Body of pancreas (tissue), 4 donors: ENCODE results near the gene IQSEC1. TPM values are rescaled to one million over a fixed set of nuclear protein-coding genes. Genes with fewer than 3 reads are reported as not detected.

Experiments used
- ATAC-seq: fragments of 150-250 bp; one replicate; pipeline ENCODE4 v1.9.1; 2016
- DNase-seq, 4 donors: peaks; one replicate each; pipeline ENCODE4 v3.0.0-alpha.2; 2019
- H3K27ac ChIP-seq, 4 donors: fragments of 200-600 bp; sonication (generic); 1 replicate in 3 of 4; 2 replicates in 1 of 4; pipeline versions ENCODE4 v1.5.1 to v1.6.1; 2016 to 2019; ENCODE audit warnings: mild to moderate bottlenecking in 1 of 4, mixed read lengths in 1 of 4, moderate library complexity in 1 of 4
- H3K27me3 ChIP-seq, 2 donors: fragments of 200-600 bp; sonication (generic); one replicate each; pipeline ENCODE4 v1.6.0; 2016; ENCODE audit warnings: mild to moderate bottlenecking in 1 of 2
- H3K36me3 ChIP-seq, 2 donors: fragments of 200-600 bp; sonication (generic); replicated peaks in 1 of 2; 2 replicates each; pipeline ENCODE4 v1.5.1; 2016; ENCODE audit warnings: low read depth in 2 of 2; ENCODE audit not compliant: insufficient read depth in 1 of 2
- H3K4me1 ChIP-seq: fragments of 200-600 bp; sonication (generic); one replicate; pipeline ENCODE4 v1.6.0; 2016
- H3K4me3 ChIP-seq, 2 donors: fragments of 200-600 bp; sonication (generic); 1 replicate in 1 of 2; 2 replicates in 1 of 2; pipeline ENCODE4 v1.5.1; 2016 to 2019
- H3K9me3 ChIP-seq, 3 donors: fragments of 200-600 bp; sonication (generic); 1 replicate in 2 of 3; 2 replicates in 1 of 3; pipeline ENCODE4 v1.5.1; 2016
- POLR2A ChIP-seq, 3 donors: fragments of 450-650 bp; IDR thresholded peaks; one replicate each; pipeline ENCODE4 v1.6.1; 2016; ENCODE audit warnings: antibody characterized with exemption in 3 of 3, mild to moderate bottlenecking in 2 of 3
- WGBS, 2 donors: methylation state at CpG; one replicate each; pipeline ENCODE4 v1.1.5; 2017; 5-methylcytosine and 5-hydroxymethylcytosine counted together
- intact Hi-C: fragments of 100-400 bp; cut with DNase I; formaldehyde crosslinking; loops from one replicate; pipeline ENCODE4 v1.15.1; 2023
- total RNA-seq, 2 donors: library from RNA; depleted of rRNA; stranded (reverse); fragments of >200 nt; gene quantifications; one replicate each; pipeline ENCODE4 v1.1.0, GENCODE V29; 2016
- TF ChIP-seq, protein P1 (sequence below), 7 experiments: fragments of 450-650 bp in 4 of 7; fragments of 200-600 bp in 3 of 7; sonication (generic) in 3 of 7; IDR thresholded peaks; one replicate each; pipeline ENCODE4 v1.5.1; 2016 to 2019; ENCODE audit warnings: antibody characterized with exemption in 7 of 7

IQSEC1 gene
- total RNA-seq, 2 donors from 2014 or later = 29.6 to 42.2 TPM

DNA sequence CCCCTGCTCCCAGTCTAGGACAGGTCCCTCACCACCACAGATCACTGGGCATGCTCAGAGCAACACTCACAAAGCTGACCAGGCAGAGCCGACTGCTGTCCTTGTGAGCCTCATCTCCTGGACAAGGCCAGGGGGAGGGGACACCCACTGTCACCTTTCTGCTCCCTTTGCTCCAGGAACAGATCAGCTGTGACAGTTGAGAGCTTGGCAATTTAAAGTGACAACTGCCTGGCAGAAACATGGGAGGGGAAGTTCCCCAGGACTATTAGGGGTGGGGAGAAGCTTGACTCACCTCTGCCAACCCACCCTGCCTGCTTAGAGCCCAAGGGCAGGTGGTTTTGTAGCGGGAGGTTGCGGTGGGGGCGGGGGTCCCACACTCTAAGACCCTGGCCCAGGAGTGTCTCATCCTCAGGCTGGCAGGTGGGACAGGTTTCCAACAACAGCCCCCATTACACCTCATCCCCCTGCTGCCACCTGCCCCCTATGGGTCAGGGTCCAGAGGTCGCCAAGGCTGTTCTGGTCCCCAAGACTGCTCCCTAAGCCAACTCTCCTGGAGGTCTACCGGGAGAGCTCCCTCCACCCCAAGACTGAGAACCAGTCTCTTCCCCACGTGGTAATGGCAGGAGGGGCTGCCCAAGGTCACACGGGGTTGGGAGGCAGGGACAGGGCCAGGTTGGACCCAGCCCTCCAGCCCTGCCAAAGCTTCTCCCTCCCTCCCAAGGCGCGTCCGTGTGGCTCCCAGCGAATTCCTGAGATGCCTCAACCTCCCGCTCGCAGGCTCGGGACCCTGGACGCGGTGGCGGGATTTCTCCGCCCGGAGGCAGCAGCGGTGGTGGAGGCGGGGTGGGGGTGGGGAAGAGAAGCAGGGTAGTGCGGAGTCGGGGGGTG, 80.4 kb downstream of the IQSEC1 start:
- 13 to 15% methylated on average over 3 to 24 of the region's 24 CpGs for WGBS, 2 donors
- intact Hi-C loops = no loop called here
- DNase-seq (peak; percentile 46 to 69 (median 53)), ATAC-seq (peak; percentile 29)
- peak overlapping the region; percentile 71 to 90 (median 85) for H3K27ac ChIP-seq
- no peaks in the 10 kb centered on the region for H3K27me3 ChIP-seq
- no peaks in the 10 kb centered on the region for H3K36me3 ChIP-seq
- peak in 2 of 3 donors; percentile 15 to 65 for TF ChIP-seq POLR2A (IDR thresholded peaks at IDR 0.05)
- TF ChIP-seq, protein P1, sequence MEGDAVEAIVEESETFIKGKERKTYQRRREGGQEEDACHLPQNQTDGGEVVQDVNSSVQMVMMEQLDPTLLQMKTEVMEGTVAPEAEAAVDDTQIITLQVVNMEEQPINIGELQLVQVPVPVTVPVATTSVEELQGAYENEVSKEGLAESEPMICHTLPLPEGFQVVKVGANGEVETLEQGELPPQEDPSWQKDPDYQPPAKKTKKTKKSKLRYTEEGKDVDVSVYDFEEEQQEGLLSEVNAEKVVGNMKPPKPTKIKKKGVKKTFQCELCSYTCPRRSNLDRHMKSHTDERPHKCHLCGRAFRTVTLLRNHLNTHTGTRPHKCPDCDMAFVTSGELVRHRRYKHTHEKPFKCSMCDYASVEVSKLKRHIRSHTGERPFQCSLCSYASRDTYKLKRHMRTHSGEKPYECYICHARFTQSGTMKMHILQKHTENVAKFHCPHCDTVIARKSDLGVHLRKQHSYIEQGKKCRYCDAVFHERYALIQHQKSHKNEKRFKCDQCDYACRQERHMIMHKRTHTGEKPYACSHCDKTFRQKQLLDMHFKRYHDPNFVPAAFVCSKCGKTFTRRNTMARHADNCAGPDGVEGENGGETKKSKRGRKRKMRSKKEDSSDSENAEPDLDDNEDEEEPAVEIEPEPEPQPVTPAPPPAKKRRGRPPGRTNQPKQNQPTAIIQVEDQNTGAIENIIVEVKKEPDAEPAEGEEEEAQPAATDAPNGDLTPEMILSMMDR (IDR thresholded peaks at IDR 0.05) = no peak
- H3K9me3 ChIP-seq = no peaks in the 10 kb centered on the region
- peak overlapping the region in 1 of 2 donors; percentile 1 for H3K4me3 ChIP-seq
- peaks cover 39% of the 10 kb centered on the region for H3K4me1 ChIP-seq

DNA sequence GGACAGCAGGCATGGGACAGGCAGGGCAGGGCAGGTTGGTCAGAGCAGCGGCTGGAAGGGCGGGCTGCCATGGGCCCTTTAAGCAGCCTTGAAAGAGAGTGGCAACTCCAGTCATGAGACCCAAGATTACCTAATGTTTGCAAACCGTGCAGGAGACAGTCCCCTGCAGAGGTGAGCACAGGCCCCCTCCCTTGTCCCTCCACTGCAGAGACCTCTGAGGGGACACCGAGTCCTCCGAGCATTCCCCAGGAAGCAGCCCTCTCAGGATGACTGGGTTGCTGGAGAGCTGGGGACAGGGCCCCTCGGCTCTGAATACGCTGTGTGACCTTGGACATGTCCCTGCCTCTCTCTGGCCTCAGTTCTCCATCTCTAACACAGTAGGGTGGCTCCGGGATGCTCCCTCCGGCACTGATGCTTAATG, 81.4 kb downstream of the IQSEC1 start:
- H3K4me1 ChIP-seq = peaks cover 44% of the 10 kb centered on the region
- 0 to 29% methylated on average over 5 to 7 of the region's 9 CpGs for WGBS, 2 donors
- DNase-seq = peak; percentile 66 to 86 (median 76)
- no peaks in the 10 kb centered on the region for H3K36me3 ChIP-seq
- peak overlapping the region; percentile 71 to 90 (median 85) for H3K27ac ChIP-seq
- H3K27me3 ChIP-seq = no peaks in the 10 kb centered on the region
- intact Hi-C loops = no loop called here
- no peak overlapping the region for H3K4me3 ChIP-seq
- ATAC-seq = peak; percentile 54
- H3K9me3 ChIP-seq = no peaks in the 10 kb centered on the region
- TF ChIP-seq, protein P1 (IDR thresholded peaks at IDR 0.05) = no peak
- TF ChIP-seq POLR2A (IDR thresholded peaks at IDR 0.05) = peak; percentile 19 to 66 (median 43)

DNA sequence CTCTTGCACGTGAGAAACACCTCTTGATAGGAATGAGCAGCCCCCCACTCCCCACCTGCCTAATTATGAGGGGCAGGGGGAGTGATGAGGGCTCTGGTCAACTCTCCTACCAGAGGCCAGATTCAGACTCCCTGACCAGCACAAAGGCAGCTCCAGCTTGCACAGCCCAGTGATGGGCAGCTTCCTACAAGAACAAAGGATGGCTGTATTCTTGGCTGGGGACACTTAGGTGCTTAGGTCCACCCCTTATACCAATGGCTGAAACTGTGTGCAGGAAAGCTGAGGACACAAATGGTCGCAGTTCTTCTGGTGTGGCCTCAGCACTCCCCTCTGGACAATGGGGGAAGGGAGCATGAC, 81.8 kb downstream of the IQSEC1 start:
- Histone ChIP-seq H3K27me3 (no peaks in the 10 kb centered on the region), H3K27ac (peak overlapping the region; percentile 71 to 90 (median 85)), H3K36me3 (no peaks in the 10 kb centered on the region), H3K4me1 (peaks cover 48% of the 10 kb centered on the region), H3K9me3 (no peaks in the 10 kb centered on the region), H3K4me3 (no peak overlapping the region)
- no peak for DNase-seq
- TF ChIP-seq, protein P1 (IDR thresholded peaks at IDR 0.05) = no peak
- TF ChIP-seq POLR2A (IDR thresholded peaks at IDR 0.05) = no peak
- no peak for ATAC-seq
- intact Hi-C loops = no loop called here
- WGBS, 2 donors = 60 to 88% methylated on average over 2 of the region's 2 CpGs

DNA sequence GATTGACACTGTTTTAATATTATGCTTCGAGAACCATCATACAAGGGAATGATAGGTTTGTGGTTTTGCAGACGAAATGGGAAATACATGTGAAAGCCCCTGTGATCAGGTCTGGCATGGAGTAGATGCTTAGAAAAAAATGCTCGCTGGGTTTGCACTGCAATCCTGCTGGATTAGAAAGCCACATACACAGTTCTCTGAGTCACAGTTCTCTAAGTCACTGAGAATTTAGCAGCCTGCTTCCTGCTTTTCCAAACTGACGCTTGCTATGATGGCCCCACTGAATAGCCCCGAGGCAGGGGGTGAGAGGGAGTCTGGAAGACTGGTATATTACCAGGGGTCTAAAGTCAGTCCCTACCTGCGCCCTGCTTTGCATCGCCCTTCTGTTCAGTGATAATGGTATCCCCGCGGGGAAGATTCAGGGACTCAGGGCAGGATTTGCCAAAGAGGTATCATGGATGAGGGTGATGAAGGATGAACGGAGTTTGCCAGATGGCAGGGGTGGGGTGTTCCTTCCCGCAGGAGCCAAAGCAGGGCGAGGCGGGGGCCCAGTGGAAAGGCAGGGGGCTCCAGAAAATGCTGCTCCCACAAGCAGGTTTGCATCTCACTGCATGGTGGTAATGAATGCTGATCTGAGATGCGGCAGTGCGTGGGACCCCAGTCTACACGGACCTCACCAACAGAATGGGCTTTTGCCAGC, 82.3 kb downstream of the IQSEC1 start:
- intact Hi-C loops = no loop called here
- DNase-seq (no peak), ATAC-seq (no peak)
- WGBS, 2 donors = 82 to 84% methylated on average over 16 of the region's 16 CpGs
- Histone ChIP-seq H3K36me3 (no peaks in the 10 kb centered on the region), H3K9me3 (no peaks in the 10 kb centered on the region), H3K27me3 (no peaks in the 10 kb centered on the region), H3K4me1 (peaks cover 49% of the 10 kb centered on the region), H3K4me3 (no peak overlapping the region), H3K27ac (peak overlapping the region; percentile 71 to 90 (median 85))
- TF ChIP-seq, protein P1 (IDR thresholded peaks at IDR 0.05) = no peak
- TF ChIP-seq POLR2A (IDR thresholded peaks at IDR 0.05) = no peak
